ENCODE data around the gene ZMYND19.

DNA sequence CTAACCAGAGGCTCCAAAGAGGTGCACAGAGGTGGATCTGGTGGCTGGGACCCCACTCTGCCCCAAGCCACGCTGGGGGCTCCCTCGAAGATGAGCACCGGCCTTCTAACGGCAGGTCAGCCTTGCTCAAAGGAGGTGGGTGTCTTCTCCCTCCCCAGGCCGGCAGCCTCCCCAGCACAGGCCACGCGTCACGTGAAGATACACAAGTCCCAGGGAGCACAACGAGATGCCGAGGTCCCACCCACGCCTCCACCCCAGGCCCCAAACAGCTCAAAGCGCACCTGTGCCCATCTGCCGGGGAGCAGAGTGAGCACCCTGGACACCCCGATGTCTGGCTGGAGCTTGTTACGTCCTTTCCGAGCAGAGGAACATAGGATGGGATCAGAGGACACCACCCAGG, 52.3 kb downstream of the ZMYND19 start:
- no peak for TF ChIP-seq POLR2A (IDR thresholded peaks at IDR 0.05; ENCODE audit: low read length)
- no peak for TF ChIP-seq GATA1 (IDR thresholded peaks at IDR 0.05; ENCODE audit: low read depth, low read length)
